Measurements from ENCODE around the gene HS6ST3.

DNA sequence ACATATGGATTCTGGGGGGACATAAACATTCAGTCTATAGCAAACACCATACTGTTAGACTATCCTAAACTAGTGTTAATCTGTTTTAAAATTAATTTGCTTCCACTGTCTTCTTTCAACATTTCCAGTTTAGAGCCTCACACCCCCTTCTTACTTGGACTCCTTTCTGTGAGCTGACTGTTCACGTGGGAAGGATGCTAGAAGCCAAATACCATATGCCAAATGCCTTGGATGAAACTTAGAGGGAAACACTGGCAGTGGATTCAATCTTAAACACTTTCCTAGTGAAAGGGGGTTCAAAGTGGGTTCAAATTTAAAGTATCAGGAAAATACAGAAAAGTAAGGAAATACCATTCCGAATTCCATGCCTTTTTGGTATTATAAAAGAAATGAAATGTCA is 113.6 kb downstream of the HS6ST3 start:
- TF ChIP-seq, protein P1, sequence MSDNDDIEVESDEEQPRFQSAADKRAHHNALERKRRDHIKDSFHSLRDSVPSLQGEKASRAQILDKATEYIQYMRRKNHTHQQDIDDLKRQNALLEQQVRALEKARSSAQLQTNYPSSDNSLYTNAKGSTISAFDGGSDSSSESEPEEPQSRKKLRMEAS (IDR thresholded peaks at IDR 0.05): no peak
- TF ChIP-seq NFIC (IDR thresholded peaks at IDR 0.05): no peak
